Peyer's patch (tissue), 4 donors: ENCODE results near the gene PASK. TPM values are rescaled to one million over a fixed set of nuclear protein-coding genes. Genes with fewer than 3 reads are reported as not detected.

Experiments
- DNase-seq, 3 donors: peaks; one replicate each; pipeline ENCODE4 v3.0.0-alpha.2; 2017 to 2019
- H3K27ac ChIP-seq, 4 donors: fragments of 200-600 bp; sonication (generic); one replicate each; pipeline ENCODE4 v1.5.1; 2016 to 2019
- H3K27me3 ChIP-seq, 2 donors: fragments of 200-600 bp; sonication (generic); one replicate each; pipeline ENCODE4 v1.5.1; 2019
- H3K36me3 ChIP-seq, 3 donors: fragments of 200-600 bp; sonication (generic); one replicate each; pipeline ENCODE4 v1.5.1; 2016 to 2019
- H3K4me1 ChIP-seq, 4 donors: fragments of 200-600 bp; sonication (generic); one replicate each; pipeline ENCODE4 v1.5.1; 2016 to 2019
- H3K4me3 ChIP-seq, 4 donors: fragments of 200-600 bp; sonication (generic); 1 replicate in 3 of 4; 2 replicates in 1 of 4; pipeline ENCODE4 v1.5.1; 2016 to 2019; ENCODE audit warnings: mild to moderate bottlenecking in 1 of 4
- H3K9me3 ChIP-seq, 4 donors: fragments of 200-600 bp; sonication (generic); one replicate each; pipeline ENCODE4 v1.5.1; 2016 to 2019; ENCODE audit warnings: mild to moderate bottlenecking in 1 of 4
- POLR2A ChIP-seq, 2 donors: fragments of 450-650 bp; IDR thresholded peaks; one replicate each; pipeline ENCODE4 v1.5.1; 2017; ENCODE audit warnings: antibody characterized with exemption in 2 of 2, mild to moderate bottlenecking in 2 of 2, moderate library complexity in 2 of 2
- total RNA-seq, 4 donors: library from RNA; depleted of rRNA; stranded (reverse); fragments of >200 nt; gene quantifications; one replicate each; pipeline ENCODE4 v1.1.0, GENCODE V29; 2016
- TF ChIP-seq, protein P1 (sequence below), 6 experiments: fragments of 450-650 bp in 4 of 6; fragments of 200-600 bp in 2 of 6; sonication (generic) in 1 of 6; IDR thresholded peaks; one replicate each; pipeline ENCODE4 v1.5.1; 2017 to 2019; ENCODE audit warnings: antibody characterized with exemption in 6 of 6, mild to moderate bottlenecking in 3 of 6, moderate library complexity in 1 of 6

The PASK gene
- total RNA-seq, 4 donors from 2014 or later, result 12.1 to 790 (median 26.7) TPM

DNA sequence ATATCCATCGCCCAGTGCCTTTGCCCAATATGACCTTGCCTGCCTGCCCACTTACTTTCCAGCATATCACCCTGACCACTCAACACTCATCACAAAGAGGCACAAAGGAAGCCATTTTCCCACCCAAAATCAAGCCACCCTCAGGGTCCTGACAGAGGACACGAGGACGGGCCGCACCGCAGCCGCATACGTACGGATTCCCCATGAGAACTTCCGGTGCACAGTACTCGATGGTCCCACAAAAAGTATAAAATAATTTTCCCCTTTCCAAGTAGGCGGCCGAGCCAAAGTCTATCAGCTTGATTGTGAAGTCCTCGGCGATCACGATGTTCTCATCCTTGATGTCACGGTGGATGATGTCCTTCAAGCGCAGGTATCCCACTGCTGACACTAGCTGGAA lies 37.2 kb downstream of the PASK start:
- Histone ChIP-seq H3K27me3 (no peaks in the 10 kb centered on the region), H3K9me3 (no peaks in the 10 kb centered on the region), H3K27ac (peak overlapping the region in 2 of 4 donors; percentile 76 to 80), H3K36me3 (peaks cover 0 to 3% (median 0%) of the 10 kb centered on the region in 3 donors), H3K4me3 (no peak overlapping the region), H3K4me1 (peaks cover 0 to 7% (median 3%) of the 10 kb centered on the region in 4 donors)
- DNase-seq, result peak in 1 of 3 donors; percentile 39
- no peak for TF ChIP-seq POLR2A (IDR thresholded peaks at IDR 0.05)
- TF ChIP-seq, protein P1, sequence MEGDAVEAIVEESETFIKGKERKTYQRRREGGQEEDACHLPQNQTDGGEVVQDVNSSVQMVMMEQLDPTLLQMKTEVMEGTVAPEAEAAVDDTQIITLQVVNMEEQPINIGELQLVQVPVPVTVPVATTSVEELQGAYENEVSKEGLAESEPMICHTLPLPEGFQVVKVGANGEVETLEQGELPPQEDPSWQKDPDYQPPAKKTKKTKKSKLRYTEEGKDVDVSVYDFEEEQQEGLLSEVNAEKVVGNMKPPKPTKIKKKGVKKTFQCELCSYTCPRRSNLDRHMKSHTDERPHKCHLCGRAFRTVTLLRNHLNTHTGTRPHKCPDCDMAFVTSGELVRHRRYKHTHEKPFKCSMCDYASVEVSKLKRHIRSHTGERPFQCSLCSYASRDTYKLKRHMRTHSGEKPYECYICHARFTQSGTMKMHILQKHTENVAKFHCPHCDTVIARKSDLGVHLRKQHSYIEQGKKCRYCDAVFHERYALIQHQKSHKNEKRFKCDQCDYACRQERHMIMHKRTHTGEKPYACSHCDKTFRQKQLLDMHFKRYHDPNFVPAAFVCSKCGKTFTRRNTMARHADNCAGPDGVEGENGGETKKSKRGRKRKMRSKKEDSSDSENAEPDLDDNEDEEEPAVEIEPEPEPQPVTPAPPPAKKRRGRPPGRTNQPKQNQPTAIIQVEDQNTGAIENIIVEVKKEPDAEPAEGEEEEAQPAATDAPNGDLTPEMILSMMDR (IDR thresholded peaks at IDR 0.05), result no peak

DNA sequence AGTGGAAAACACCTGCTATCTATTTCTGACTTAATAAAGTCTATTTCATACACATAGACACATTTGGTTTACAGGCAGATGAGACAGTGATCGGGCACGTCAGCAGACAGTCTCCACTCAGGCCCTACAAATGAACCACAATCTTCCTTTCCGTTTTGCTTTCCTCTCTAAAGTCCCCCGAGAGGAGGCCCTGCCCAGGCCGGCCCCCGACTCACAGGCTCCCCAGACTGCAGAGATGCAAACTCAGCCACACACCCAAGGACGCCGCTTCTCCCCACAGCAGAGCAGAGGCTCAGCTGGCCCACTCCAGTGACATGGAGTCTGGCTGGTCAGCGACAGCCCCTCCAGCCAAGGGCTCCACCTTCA lies 37.8 kb downstream of the PASK start:
- Histone ChIP-seq H3K4me3 (peak overlapping the region in 1 of 4 donors; percentile 23), H3K9me3 (no peaks in the 10 kb centered on the region), H3K27ac (peak overlapping the region in 2 of 4 donors; percentile 76 to 80), H3K36me3 (peaks cover 0 to 3% (median 0%) of the 10 kb centered on the region in 3 donors), H3K4me1 (peaks cover 0 to 7% (median 3%) of the 10 kb centered on the region in 4 donors), H3K27me3 (no peaks in the 10 kb centered on the region)
- peak in 1 of 3 donors; percentile 53 for DNase-seq
- TF ChIP-seq POLR2A (IDR thresholded peaks at IDR 0.05), result no peak
- TF ChIP-seq, protein P1 (IDR thresholded peaks at IDR 0.05), result no peak

DNA sequence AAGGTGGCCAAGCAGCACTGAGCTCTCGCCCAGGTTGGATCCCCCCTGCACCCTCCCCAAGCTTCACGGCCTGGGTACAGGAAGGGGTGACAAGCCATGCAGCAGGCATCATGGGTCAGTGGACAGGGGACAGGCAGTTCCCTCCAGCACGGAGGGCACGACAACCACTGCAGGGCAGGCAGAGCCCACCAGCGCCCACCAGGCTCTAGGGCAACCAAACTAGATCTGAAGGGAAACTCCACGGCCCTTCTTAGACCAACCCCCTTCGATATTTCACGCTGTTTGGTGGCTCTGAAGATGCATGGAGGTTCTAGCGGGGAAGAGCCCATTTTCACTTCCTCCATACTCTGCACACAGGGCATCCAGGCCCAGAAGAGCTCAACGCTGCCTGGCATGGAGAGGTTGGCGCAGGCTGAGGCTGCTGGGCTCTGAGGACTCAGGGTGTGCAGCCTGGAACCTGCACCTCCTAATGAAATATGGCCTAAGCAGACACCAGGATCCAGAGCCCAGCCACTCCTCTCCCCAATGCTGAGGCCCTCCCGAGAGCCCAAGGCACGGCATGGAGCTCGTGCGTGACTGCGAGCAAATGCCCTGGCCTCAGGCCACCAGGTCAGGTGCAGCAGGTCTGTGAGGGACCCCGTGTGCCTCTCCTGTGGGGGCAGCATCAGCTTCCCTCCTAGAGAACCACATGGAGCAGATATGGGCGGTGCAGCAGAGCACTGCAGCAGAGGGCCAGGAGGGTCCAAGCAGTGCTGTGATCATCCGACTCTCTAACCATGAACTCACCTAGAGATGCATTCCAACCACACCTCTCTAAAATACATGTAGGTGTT lies 38.4 kb downstream of the PASK start:
- Histone ChIP-seq H3K9me3 (no peaks in the 10 kb centered on the region), H3K4me1 (peaks cover 0 to 7% (median 3%) of the 10 kb centered on the region in 4 donors), H3K36me3 (peaks cover 0 to 3% (median 0%) of the 10 kb centered on the region in 3 donors), H3K4me3 (peak overlapping the region in 1 of 4 donors; percentile 23), H3K27me3 (no peaks in the 10 kb centered on the region), H3K27ac (peak overlapping the region in 3 of 4 donors; percentile 17 to 80 (median 76))
- TF ChIP-seq, protein P1 (IDR thresholded peaks at IDR 0.05), result no peak
- no peak for TF ChIP-seq POLR2A (IDR thresholded peaks at IDR 0.05)
- peak in 2 of 3 donors; percentile 56 to 57 for DNase-seq

DNA sequence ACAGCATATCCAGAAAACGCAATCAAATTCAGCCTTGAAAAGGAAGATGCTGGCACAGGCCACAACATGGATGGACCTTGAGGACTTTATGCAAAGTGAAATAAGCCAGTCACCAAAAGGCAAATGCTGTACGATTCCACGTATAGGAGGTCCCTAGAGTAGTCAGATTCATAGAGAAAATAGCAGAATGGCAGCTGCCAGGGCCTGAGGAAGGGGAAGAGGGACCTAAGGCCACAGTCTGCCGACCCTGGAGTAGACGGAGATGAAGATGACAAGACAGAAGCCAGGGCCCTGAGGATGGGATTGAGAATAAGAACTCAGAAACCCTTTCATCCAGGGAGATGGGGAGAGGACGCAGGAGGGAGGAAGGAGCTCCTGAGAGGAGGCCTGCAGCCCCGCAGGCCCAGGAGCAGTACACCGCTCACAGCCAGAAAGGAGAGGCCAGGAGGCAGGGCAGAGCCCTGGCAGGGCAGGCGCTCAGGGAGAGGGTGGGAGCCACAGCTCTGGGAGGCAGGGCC lies 39.1 kb downstream of the PASK start:
- Histone ChIP-seq H3K4me3 (peak overlapping the region in 1 of 4 donors; percentile 23), H3K27ac (peak overlapping the region in 3 of 4 donors; percentile 17 to 80 (median 76)), H3K9me3 (no peaks in the 10 kb centered on the region), H3K27me3 (no peaks in the 10 kb centered on the region), H3K36me3 (peaks cover 0 to 3% (median 0%) of the 10 kb centered on the region in 3 donors), H3K4me1 (peaks cover 0 to 7% (median 3%) of the 10 kb centered on the region in 4 donors)
- no peak for DNase-seq
- no peak for TF ChIP-seq POLR2A (IDR thresholded peaks at IDR 0.05)
- TF ChIP-seq, protein P1 (IDR thresholded peaks at IDR 0.05), result no peak

DNA sequence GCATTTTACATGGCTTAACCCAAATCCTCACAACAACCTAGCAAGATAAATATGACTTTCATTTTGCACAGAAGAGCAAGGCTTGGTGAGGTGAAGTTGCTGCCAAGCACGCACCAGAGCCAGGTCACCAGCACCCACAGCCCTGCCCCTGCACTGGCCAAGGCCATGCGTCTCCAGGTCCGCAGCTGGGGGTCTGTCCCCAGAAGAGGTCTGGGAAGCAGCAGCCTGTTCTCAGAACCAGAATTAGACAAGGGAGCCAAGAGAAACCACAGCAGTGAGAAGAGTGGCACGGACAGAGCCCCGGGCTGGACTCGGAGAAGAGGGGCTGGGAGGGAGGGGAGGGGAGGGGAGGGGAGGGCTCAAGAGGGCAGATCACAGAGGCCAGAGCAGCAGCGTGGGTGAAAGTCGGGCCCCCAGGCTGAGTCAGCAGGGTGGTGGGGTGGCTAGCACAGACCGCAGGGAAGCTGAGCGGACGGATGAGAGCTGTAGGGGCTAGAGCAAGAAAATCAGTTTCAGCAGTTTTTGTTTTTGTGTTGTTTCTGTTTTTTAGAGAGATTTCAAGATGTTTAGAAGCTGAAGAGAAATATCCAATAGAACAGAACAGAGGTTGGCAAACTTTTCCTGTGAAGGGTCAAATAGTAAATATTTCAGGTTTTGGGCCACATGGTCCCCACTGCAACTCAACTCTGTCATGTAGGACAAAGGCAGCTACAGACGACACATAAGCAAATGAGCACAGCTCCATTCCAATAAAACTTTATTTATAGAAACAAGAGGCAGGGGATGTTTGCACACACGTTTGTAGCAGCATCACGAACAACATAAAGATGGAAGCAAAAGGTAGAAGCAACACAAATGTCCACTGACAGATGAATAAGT lies 39.8 kb downstream of the PASK start:
- H3K36me3 ChIP-seq, result no peaks in the 10 kb centered on the region
- TF ChIP-seq POLR2A (IDR thresholded peaks at IDR 0.05), result no peak
- TF ChIP-seq, protein P1 (IDR thresholded peaks at IDR 0.05), result no peak

More for the DNA sequence above, 39.8 kb downstream of the PASK start:
- Histone ChIP-seq H3K4me3 (peak overlapping the region in 1 of 4 donors; percentile 34), H3K9me3 (no peaks in the 10 kb centered on the region), H3K27ac (peak overlapping the region; percentile 70 to 80 (median 73)), H3K4me1 (peaks cover 0 to 7% (median 3%) of the 10 kb centered on the region in 4 donors), H3K27me3 (no peaks in the 10 kb centered on the region)
- peak in 1 of 3 donors; percentile 47 for DNase-seq
